GM12892 (cell line): ENCODE measurements around the gene CIC.

Source experiments
- POLR2A ChIP-seq: IDR thresholded peaks from 2 replicates; pipeline ENCODE4 v1.6.1; 2011; ENCODE audit warnings: low read depth, low read length, control low read depth
- TAF1 ChIP-seq: IDR thresholded peaks from 2 replicates; pipeline ENCODE4 v1.6.1; 2011; ENCODE audit warnings: low read depth, mild to moderate bottlenecking, control low read depth, low read length, borderline replicate concordance

DNA sequence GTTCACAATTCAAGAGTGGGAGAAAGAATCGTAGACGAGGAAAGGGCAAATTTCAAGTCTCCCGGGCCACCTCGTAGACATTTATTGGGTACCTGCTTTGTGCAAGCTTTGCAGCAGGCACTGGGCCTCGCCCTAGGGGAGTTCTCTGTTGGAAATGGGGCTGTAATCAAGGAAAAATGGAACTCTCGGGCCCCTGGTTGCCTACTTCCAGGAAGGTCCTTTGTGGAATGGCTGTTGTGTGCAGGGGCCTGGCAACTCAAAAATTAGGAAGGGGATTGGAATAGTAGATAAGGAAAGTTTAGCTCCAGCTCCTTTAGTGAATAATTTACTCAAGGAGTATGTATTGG lies 48.3 kb upstream of the CIC start:
- TF ChIP-seq POLR2A, result no peak
- TF ChIP-seq TAF1, result no peak
